SK-N-SH (cell line): ENCODE results near the gene DDRGK1. TPM values are rescaled to one million over a fixed set of nuclear protein-coding genes. Genes with fewer than 3 reads are reported as not detected.

ENCODE experiments used
- CTCF ChIA-PET: fragments of 300-600, 350-600 bp; formaldehyde crosslinking; extraction: SDS; loops from one replicate; lab custom pipeline; 2021; lab: Yijun Ruan, JAX
- POLR2A ChIA-PET: fragments of 350-600 bp; sonication (Branson Sonifier 250); formaldehyde crosslinking; extraction: SDS; loops from one replicate; lab custom pipeline; 2020; ENCODE audit warnings: antibody characterized with exemption, inconsistent platforms; lab: Yijun Ruan, JAX
- DNase-seq: peaks from one replicate; pipeline ENCODE4 v3.0.0; 2012
- H2AFZ ChIP-seq: fragments of 200-600 bp; sonication (generic); 2 replicates; pipeline ENCODE4 v1.8.1; 2016; ENCODE audit warnings: antibody characterized with exemption, mild to moderate bottlenecking, low read depth
- H3F3A ChIP-seq: fragments of 200-600 bp; sonication (generic); replicated peaks from 2 replicates; pipeline ENCODE3; 2016; ENCODE audit warnings: antibody characterized with exemption, mild to moderate bottlenecking; ENCODE audit not compliant: insufficient read depth
- H3K27ac ChIP-seq, 2 experiments: fragments of 200-500 bp in 1 of 2; fragments of 200-600 bp in 1 of 2; sonication (Bioruptor generic) in 1 of 2; sonication (generic), shearing (Covaris generic) in 1 of 2; 2 replicates each; pipeline versions ENCODE4 v1.5.1 to v1.6.1; 2014 to 2016; ENCODE audit warnings: low read depth in 2 of 2, inconsistent platforms in 1 of 2, low read length in 1 of 2, mild to moderate bottlenecking in 1 of 2, mixed read lengths in 1 of 2
- H3K27me3 ChIP-seq: fragments of 200-600 bp; sonication (generic), shearing (Covaris generic); 2 replicates; pipeline ENCODE4 v1.6.1; 2016; ENCODE audit warnings: mixed run types; ENCODE audit not compliant: insufficient read depth
- H3K36me3 ChIP-seq, 2 experiments: fragments of 200-500 bp in 1 of 2; fragments of 200-600 bp in 1 of 2; sonication (Bioruptor generic) in 1 of 2; sonication (generic) in 1 of 2; replicated peaks in 1 of 2; 2 replicates each; pipeline versions ENCODE3 to v1.5.1; 2014 to 2016; ENCODE audit warnings: low read length in 1 of 2, mild to moderate bottlenecking in 1 of 2; ENCODE audit not compliant: insufficient read depth in 2 of 2, control insufficient read depth in 1 of 2
- H3K4me1 ChIP-seq, 2 experiments: fragments of 200-500 bp in 1 of 2; fragments of 200-600 bp in 1 of 2; sonication (Bioruptor generic) in 1 of 2; sonication (generic), shearing (Covaris generic) in 1 of 2; 2 replicates each; pipeline versions ENCODE4 v1.5.1 to v1.6.1; 2014 to 2016; ENCODE audit warnings: low read depth in 1 of 2, low read length in 1 of 2, mixed run types in 1 of 2; ENCODE audit not compliant: insufficient read depth in 2 of 2, control insufficient read depth in 1 of 2
- H3K4me2 ChIP-seq: fragments of 200-600 bp; sonication (generic), shearing (Covaris generic); 2 replicates; pipeline ENCODE4 v1.6.1; 2017; ENCODE audit warnings: mixed run types
- H3K4me3 ChIP-seq, 2 experiments: fragments of 200-500 bp in 1 of 2; fragments of 200-600 bp in 1 of 2; sonication (Bioruptor generic) in 1 of 2; sonication (generic), shearing (Covaris generic) in 1 of 2; 2 replicates each; pipeline versions ENCODE4 v1.5.1 to v1.8.1; 2014 to 2016; ENCODE audit warnings: low read depth in 2 of 2, inconsistent platforms in 1 of 2, low read length in 1 of 2, mild to moderate bottlenecking in 1 of 2, mixed read lengths in 1 of 2, moderate library complexity in 1 of 2
- H3K79me2 ChIP-seq: fragments of 200-600 bp; sonication (generic); 2 replicates; pipeline ENCODE4 v1.8.1; 2017; ENCODE audit warnings: mild to moderate bottlenecking; ENCODE audit not compliant: insufficient read depth
- H3K9ac ChIP-seq: fragments of 200-600 bp; sonication (generic); 2 replicates; pipeline ENCODE4 v1.6.1; 2017; ENCODE audit warnings: mixed run types
- H3K9me2 ChIP-seq: fragments of 200-600 bp; sonication (generic); 2 replicates; pipeline ENCODE4 v1.6.1; 2017; ENCODE audit warnings: mixed run types
- H3K9me3 ChIP-seq: fragments of 200-600 bp; sonication (generic); 2 replicates; pipeline ENCODE4 v1.6.1; 2017; ENCODE audit warnings: mixed run types, mild to moderate bottlenecking, moderate library complexity
- H4K20me1 ChIP-seq: fragments of 200-600 bp; sonication (generic); 2 replicates; pipeline ENCODE4 v1.6.1; 2017; ENCODE audit warnings: mild to moderate bottlenecking, mixed run types; ENCODE audit not compliant: insufficient read depth
- CHD2 ChIP-seq: fragments of 150-350 bp; IDR thresholded peaks from 2 replicates; pipeline ENCODE4 v1.6.1; 2018; ENCODE audit warnings: low read length; ENCODE audit not compliant: partially characterized antibody
- ELF1 ChIP-seq: IDR thresholded peaks from 2 replicates; pipeline ENCODE4 v1.4.0; 2012
- EP300 ChIP-seq, 2 experiments: IDR thresholded peaks; 2 replicates each; pipeline versions ENCODE4 v1.4.0 to v1.6.1; 2012; ENCODE audit warnings: borderline replicate concordance in 1 of 2, low read depth in 1 of 2, low read length in 1 of 2
- FOXJ3 ChIP-seq: sonication (generic); formaldehyde crosslinking; IDR thresholded peaks from 2 replicates; pipeline ENCODE4 v1.5.1; 2020; ENCODE audit warnings: mild to moderate bottlenecking, missing genetic modification reagents
- FOXM1 ChIP-seq: IDR thresholded peaks from 2 replicates; pipeline ENCODE4 v1.4.0; 2012; ENCODE audit warnings: low read depth, mild to moderate bottlenecking
- JUND ChIP-seq: IDR thresholded peaks from 2 replicates; pipeline ENCODE4 v1.4.0; 2012
- MEF2A ChIP-seq: IDR thresholded peaks from 2 replicates; pipeline ENCODE4 v1.4.0; 2012; ENCODE audit warnings: low read depth, borderline replicate concordance
- MXI1 ChIP-seq: IDR thresholded peaks from 2 replicates; pipeline ENCODE4 v1.6.1; 2012; ENCODE audit warnings: mild to moderate bottlenecking, low read depth, low read length, improper control_type of control experiment
- NFIC ChIP-seq: IDR thresholded peaks from 2 replicates; pipeline ENCODE4 v1.4.0; 2012; ENCODE audit warnings: borderline replicate concordance
- NRF1 ChIP-seq: IDR thresholded peaks from 2 replicates; pipeline ENCODE4 v1.6.1; 2012; ENCODE audit warnings: low read depth, mild to moderate bottlenecking, low read length
- POLR2AphosphoS5 ChIP-seq: IDR thresholded peaks from 2 replicates; pipeline ENCODE4 v1.6.1; 2012; ENCODE audit warnings: low read depth, low read length
- RAD21 ChIP-seq: IDR thresholded peaks from 2 replicates; pipeline ENCODE4 v1.6.1; 2012; ENCODE audit warnings: mild to moderate bottlenecking, low read length
- RCOR1 ChIP-seq: fragments of 150-350 bp; IDR thresholded peaks from 2 replicates; pipeline ENCODE4 v1.6.1; 2017; ENCODE audit warnings: antibody characterized with exemption, low read length
- RFX5 ChIP-seq: IDR thresholded peaks from 2 replicates; pipeline ENCODE4 v1.6.1; 2012; ENCODE audit warnings: mild to moderate bottlenecking, improper control_type of control experiment, low read length
- RXRA ChIP-seq: IDR thresholded peaks from 2 replicates; pipeline ENCODE4 v1.4.0; 2012; ENCODE audit warnings: low read depth, mild to moderate bottlenecking, borderline replicate concordance
- SMC3 ChIP-seq: IDR thresholded peaks from 2 replicates; pipeline ENCODE4 v1.6.1; 2012; ENCODE audit warnings: low read depth, low read length, improper control_type of control experiment
- TAF1 ChIP-seq: IDR thresholded peaks from 2 replicates; pipeline ENCODE4 v1.6.1; 2012; ENCODE audit warnings: low read depth, mild to moderate bottlenecking, low read length, moderate library complexity, borderline replicate concordance
- TEAD4 ChIP-seq: IDR thresholded peaks from 2 replicates; pipeline ENCODE4 v1.4.0; 2012; ENCODE audit warnings: mild to moderate bottlenecking, borderline replicate concordance; ENCODE audit not compliant: insufficient read depth
- ZBTB33 ChIP-seq: IDR thresholded peaks from 2 replicates; pipeline ENCODE4 v1.4.0; 2012; ENCODE audit warnings: low read depth, borderline replicate concordance
- WGBS: methylation state at CpG from one replicate; pipeline ENCODE4 v1.1.6; 2017; ENCODE audit warnings: low lambda C conversion rate; 5-methylcytosine and 5-hydroxymethylcytosine counted together
- polyA plus RNA-seq, 3 experiments: library from polyadenylated mRNA; depleted of rRNA; stranded (reverse); fragments of >200 nt; gene quantifications; 2 replicates each; pipeline ENCODE4 v1.2.3, GENCODE V29; 2012
- TF ChIP-seq, protein P1 (sequence below): IDR thresholded peaks from 2 replicates; pipeline ENCODE4 v1.4.0; 2012; ENCODE audit warnings: low read depth
- TF ChIP-seq, protein P2 (sequence below): fragments of 150-350 bp; IDR thresholded peaks from 2 replicates; pipeline ENCODE4 v1.6.1; 2016; ENCODE audit warnings: mild to moderate bottlenecking, low read depth, low read length
- TF ChIP-seq, protein P3 (sequence below): IDR thresholded peaks from 2 replicates; pipeline ENCODE4 v1.4.0; 2012; ENCODE audit warnings: low read depth, borderline replicate concordance

The DDRGK1 gene
- polyA plus RNA-seq, 1 of the 3 experiments (the other 2 are of a cell fraction) = 70.6 TPM

- TF ChIP-seq EP300 (IDR thresholded peaks at IDR 0.05; ENCODE audit: borderline replicate concordance in 1 of 2, low read depth in 1 of 2, low read length in 1 of 2) = no peak
- TF ChIP-seq RXRA = no peak
- TF ChIP-seq NRF1 = no peak
- TF ChIP-seq RAD21 = no peak
- no peak for TF ChIP-seq SMC3
- TF ChIP-seq FOXJ3 (CRISPR knock-in tag) = no peak
- no peak for TF ChIP-seq POLR2AphosphoS5
- no peak for TF ChIP-seq JUND
- no peak for TF ChIP-seq CHD2
Observed at GRCh38 chr20:3190681-3191111, 13.8 kb downstream of the DDRGK1 start (continued).

DNA sequence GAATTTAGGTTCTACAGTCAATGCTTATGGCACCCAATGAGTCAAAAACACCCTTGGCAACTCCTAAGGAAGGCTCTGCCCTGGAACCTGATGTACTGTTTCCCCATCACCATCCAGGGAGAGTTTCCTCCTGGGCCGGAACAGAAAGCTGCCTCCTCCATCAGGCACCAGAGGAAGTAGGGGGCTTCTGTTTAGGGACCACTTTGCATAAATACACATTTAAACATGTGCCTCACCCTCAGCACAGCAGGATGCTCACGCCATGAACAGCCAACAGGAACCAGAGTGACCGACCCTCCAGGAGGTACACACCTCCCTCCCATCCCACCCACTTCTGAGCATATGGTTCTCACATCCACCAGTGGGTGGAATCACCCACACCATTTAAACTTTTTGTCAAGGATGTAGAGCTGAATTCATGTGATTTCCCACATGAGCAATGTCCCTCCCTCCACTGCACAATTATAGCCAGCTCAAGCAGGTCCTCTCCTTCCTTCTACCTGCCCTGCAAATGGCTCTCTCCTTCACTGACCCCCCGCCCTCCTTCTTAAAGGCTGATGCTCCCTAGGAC, 14.8 kb downstream of the DDRGK1 start:
- TF ChIP-seq, protein P1, sequence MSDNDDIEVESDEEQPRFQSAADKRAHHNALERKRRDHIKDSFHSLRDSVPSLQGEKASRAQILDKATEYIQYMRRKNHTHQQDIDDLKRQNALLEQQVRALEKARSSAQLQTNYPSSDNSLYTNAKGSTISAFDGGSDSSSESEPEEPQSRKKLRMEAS = no peak
- no peak for TF ChIP-seq FOXJ3 (CRISPR knock-in tag)
- no peak for TF ChIP-seq ZBTB33
- no peak for TF ChIP-seq TEAD4
- no peak for TF ChIP-seq RCOR1
- TF ChIP-seq MEF2A = no peak
- no peak for TF ChIP-seq ELF1
- TF ChIP-seq TAF1 = no peak
- no peak for TF ChIP-seq FOXM1
- TF ChIP-seq RFX5 = no peak
- TF ChIP-seq RAD21 = no peak
- TF ChIP-seq, protein P2, sequence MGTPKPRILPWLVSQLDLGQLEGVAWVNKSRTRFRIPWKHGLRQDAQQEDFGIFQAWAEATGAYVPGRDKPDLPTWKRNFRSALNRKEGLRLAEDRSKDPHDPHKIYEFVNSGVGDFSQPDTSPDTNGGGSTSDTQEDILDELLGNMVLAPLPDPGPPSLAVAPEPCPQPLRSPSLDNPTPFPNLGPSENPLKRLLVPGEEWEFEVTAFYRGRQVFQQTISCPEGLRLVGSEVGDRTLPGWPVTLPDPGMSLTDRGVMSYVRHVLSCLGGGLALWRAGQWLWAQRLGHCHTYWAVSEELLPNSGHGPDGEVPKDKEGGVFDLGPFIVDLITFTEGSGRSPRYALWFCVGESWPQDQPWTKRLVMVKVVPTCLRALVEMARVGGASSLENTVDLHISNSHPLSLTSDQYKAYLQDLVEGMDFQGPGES = no peak
- no peak for TF ChIP-seq MXI1
- TF ChIP-seq NFIC = no peak
- TF ChIP-seq, protein P3, sequence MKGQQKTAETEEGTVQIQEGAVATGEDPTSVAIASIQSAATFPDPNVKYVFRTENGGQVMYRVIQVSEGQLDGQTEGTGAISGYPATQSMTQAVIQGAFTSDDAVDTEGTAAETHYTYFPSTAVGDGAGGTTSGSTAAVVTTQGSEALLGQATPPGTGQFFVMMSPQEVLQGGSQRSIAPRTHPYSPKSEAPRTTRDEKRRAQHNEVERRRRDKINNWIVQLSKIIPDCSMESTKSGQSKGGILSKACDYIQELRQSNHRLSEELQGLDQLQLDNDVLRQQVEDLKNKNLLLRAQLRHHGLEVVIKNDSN = no peak
- H3K4me3 ChIP-seq = no peak overlapping the region

More for the DNA sequence above, 14.8 kb downstream of the DDRGK1 start:
- no peaks in the 10 kb centered on the region for H3K9me3 ChIP-seq
- no peaks in the 10 kb centered on the region for H4K20me1 ChIP-seq
- CTCF ChIA-PET = interaction anchor here (0.9 to 1.1 kb wide), 2 partner anchors 67 to 82 kb away, joined by 3 read pairs; no protein-coding TSS in a partner anchor
- no peaks in the 10 kb centered on the region for H3K9me2 ChIP-seq
- no peaks in the 10 kb centered on the region for H3K79me2 ChIP-seq
- no peak for DNase-seq
- POLR2A ChIA-PET = no interaction called here
- H3K4me1 ChIP-seq = no peaks in the 10 kb centered on the region
- H3F3A ChIP-seq = no peaks in the 10 kb centered on the region
- peaks cover 0 to 49% of the 10 kb centered on the region in 2 experiments for H3K36me3 ChIP-seq
- H3K27me3 ChIP-seq = no peaks in the 10 kb centered on the region
- 100% methylated on average over 3 of the region's 4 CpGs for WGBS
- no peak overlapping the region for H3K27ac ChIP-seq
- H3K9ac ChIP-seq = no peak overlapping the region
- H3K4me2 ChIP-seq = no peak overlapping the region
- no peak overlapping the region for H2AFZ ChIP-seq
